Peyer's patch (tissue), 4 donors: ENCODE results near the gene SLC51B.

Experiments used
- POLR2A ChIP-seq, 2 donors: fragments of 450-650 bp; IDR thresholded peaks; one replicate each; pipeline ENCODE4 v1.5.1; 2017; ENCODE audit warnings: antibody characterized with exemption in 2 of 2, mild to moderate bottlenecking in 2 of 2, moderate library complexity in 2 of 2
- TF ChIP-seq, protein P1 (sequence below), 6 experiments: fragments of 450-650 bp in 4 of 6; fragments of 200-600 bp in 2 of 6; sonication (generic) in 1 of 6; IDR thresholded peaks; one replicate each; pipeline ENCODE4 v1.5.1; 2017 to 2019; ENCODE audit warnings: antibody characterized with exemption in 6 of 6, mild to moderate bottlenecking in 3 of 6, moderate library complexity in 1 of 6

DNA sequence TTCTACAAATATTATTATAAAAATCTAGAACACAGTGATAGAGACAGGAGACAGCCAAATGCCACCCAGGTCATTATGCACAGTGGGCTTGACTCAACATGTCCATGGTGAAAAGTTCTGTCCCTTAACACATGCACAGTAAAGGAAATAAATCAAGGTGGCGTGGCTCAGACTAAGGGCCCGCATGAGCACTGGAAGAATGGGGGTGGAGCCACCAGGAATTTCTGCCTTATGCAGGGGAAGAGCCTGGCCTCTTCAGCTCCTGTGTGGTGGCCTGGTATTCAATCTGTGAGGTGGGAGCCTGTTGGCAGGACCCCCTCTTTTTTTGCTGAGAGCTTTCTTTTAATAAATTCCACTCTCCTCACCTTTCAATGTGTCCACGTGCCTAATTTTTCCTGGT, 38.3 kb upstream of the SLC51B start:
- TF ChIP-seq POLR2A (IDR thresholded peaks at IDR 0.05) = no peak
- TF ChIP-seq, protein P1, sequence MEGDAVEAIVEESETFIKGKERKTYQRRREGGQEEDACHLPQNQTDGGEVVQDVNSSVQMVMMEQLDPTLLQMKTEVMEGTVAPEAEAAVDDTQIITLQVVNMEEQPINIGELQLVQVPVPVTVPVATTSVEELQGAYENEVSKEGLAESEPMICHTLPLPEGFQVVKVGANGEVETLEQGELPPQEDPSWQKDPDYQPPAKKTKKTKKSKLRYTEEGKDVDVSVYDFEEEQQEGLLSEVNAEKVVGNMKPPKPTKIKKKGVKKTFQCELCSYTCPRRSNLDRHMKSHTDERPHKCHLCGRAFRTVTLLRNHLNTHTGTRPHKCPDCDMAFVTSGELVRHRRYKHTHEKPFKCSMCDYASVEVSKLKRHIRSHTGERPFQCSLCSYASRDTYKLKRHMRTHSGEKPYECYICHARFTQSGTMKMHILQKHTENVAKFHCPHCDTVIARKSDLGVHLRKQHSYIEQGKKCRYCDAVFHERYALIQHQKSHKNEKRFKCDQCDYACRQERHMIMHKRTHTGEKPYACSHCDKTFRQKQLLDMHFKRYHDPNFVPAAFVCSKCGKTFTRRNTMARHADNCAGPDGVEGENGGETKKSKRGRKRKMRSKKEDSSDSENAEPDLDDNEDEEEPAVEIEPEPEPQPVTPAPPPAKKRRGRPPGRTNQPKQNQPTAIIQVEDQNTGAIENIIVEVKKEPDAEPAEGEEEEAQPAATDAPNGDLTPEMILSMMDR (IDR thresholded peaks at IDR 0.05) = no peak
